GM12878 (cell line): ENCODE results near the gene PRIMPOL. TPM values are rescaled to one million over a fixed set of nuclear protein-coding genes. Genes with fewer than 3 reads are reported as not detected.

ENCODE experiments used
- BHLHE40 ChIP-seq, 2 experiments: fragments of 450-650 bp in 1 of 2; IDR thresholded peaks; 2 replicates each; pipeline ENCODE4 v1.6.1; 2011 to 2017; ENCODE audit warnings: low read depth in 2 of 2, borderline replicate concordance in 1 of 2, improper control_type of control experiment in 1 of 2, low read length in 1 of 2, mild to moderate bottlenecking in 1 of 2
- BRCA1 ChIP-seq: IDR thresholded peaks from 2 replicates; pipeline ENCODE4 v1.6.1; 2011; ENCODE audit warnings: low read depth, low read length, improper control_type of control experiment
- CREM ChIP-seq: IDR thresholded peaks from 2 replicates; pipeline ENCODE4 v1.6.1; 2014; ENCODE audit warnings: antibody characterized with exemption, low read depth
- KDM1A ChIP-seq: fragments of 200-600 bp; sonication (generic); IDR thresholded peaks from 2 replicates; pipeline ENCODE4 v1.6.1; 2016; ENCODE audit warnings: borderline replicate concordance
- NFYB ChIP-seq: IDR thresholded peaks from 2 replicates; pipeline ENCODE4 v1.6.1; 2011; ENCODE audit warnings: low read depth, mild to moderate bottlenecking, low read length, improper control_type of control experiment, moderate library complexity; ENCODE audit not compliant: insufficient read depth
- NR2F1 ChIP-seq: fragments of 450-650 bp; conservative IDR thresholded peaks from 2 replicates; pipeline ENCODE4 v1.6.1; 2017; ENCODE audit warnings: mild to moderate bottlenecking
- RCOR1 ChIP-seq: conservative IDR thresholded peaks from 2 replicates; pipeline ENCODE4 v1.6.1; 2012; ENCODE audit warnings: low read depth, low read length, improper control_type of control experiment
- RFX5 ChIP-seq: IDR thresholded peaks from 2 replicates; pipeline ENCODE4 v1.6.1; 2011; ENCODE audit warnings: low read depth, low read length, improper control_type of control experiment
- SIN3A ChIP-seq: IDR thresholded peaks from 2 replicates; pipeline ENCODE4 v1.6.1; 2012; ENCODE audit warnings: low read depth, low read length, improper control_type of control experiment
- SIX5 ChIP-seq: IDR thresholded peaks from 2 replicates; pipeline ENCODE4 v1.6.1; 2011; ENCODE audit warnings: mild to moderate bottlenecking, low read depth, low read length, moderate library complexity; ENCODE audit not compliant: severe bottlenecking
- SREBF1 ChIP-seq: IDR thresholded peaks from 2 replicates; pipeline ENCODE4 v1.6.1; 2012; ENCODE audit warnings: mild to moderate bottlenecking, low read length
- SREBF2 ChIP-seq: IDR thresholded peaks from 2 replicates; pipeline ENCODE4 v1.6.1; 2012; ENCODE audit warnings: mild to moderate bottlenecking, low read length
- SRF ChIP-seq, 2 experiments: IDR thresholded peaks; 2 replicates each; pipeline ENCODE4 v1.6.1; 2011; ENCODE audit warnings: low read depth in 2 of 2, low read length in 2 of 2, mild to moderate bottlenecking in 1 of 2, moderate library complexity in 1 of 2
- STAT1 ChIP-seq: fragments of 450-650 bp; conservative IDR thresholded peaks from 2 replicates; pipeline ENCODE4 v1.6.1; 2014; ENCODE audit warnings: antibody characterized with exemption, mild to moderate bottlenecking
- TCF12 ChIP-seq: IDR thresholded peaks from 2 replicates; pipeline ENCODE4 v1.6.1; 2011; ENCODE audit warnings: low read depth, mild to moderate bottlenecking, low read length
- TCF3 ChIP-seq: IDR thresholded peaks from 2 replicates; pipeline ENCODE4 v1.6.1; 2012; ENCODE audit warnings: low read depth, mild to moderate bottlenecking, low read length, borderline replicate concordance; ENCODE audit not compliant: insufficient read depth
- ZBED1 ChIP-seq: IDR thresholded peaks from 2 replicates; pipeline ENCODE4 v1.6.1; 2016; ENCODE audit warnings: borderline replicate concordance
- ZNF24 ChIP-seq: fragments of 450-650 bp; IDR thresholded peaks from 2 replicates; pipeline ENCODE4 v1.6.1; 2017; ENCODE audit warnings: antibody characterized with exemption, mild to moderate bottlenecking
- ZSCAN29 ChIP-seq: fragments of 450-650 bp; IDR thresholded peaks from 2 replicates; pipeline ENCODE4 v1.6.1; 2017; ENCODE audit warnings: mild to moderate bottlenecking, moderate library complexity
- polyA plus RNA-seq, 11 experiments: library from polyadenylated mRNA; depleted of rRNA in 4 of 11; unstranded in 6 of 11; stranded (reverse) in 5 of 11; fragments of >200 nt; fragmentation: Nextera tagmentation in 4 of 11; fragmentation: Illumina TruSeq in 1 of 11; extraction: Ambion mirVana in 4 of 11; extraction: Trizol in 1 of 11; gene quantifications; 1 replicate in 1 of 11; 2 replicates in 10 of 11; pipeline versions ENCODE4 v1.2.1 to v1.2.3, GENCODE V29; 2011 to 2016; ENCODE audit warnings: inconsistent platforms in 2 of 11, missing spikeins in 2 of 11, low read depth in 1 of 11
- total RNA-seq, 4 experiments: library from RNA; depleted of rRNA in 3 of 4; stranded (reverse); fragments of >200 nt in 3 of 4; fragmentation: Illumina TruSeq in 1 of 4; extraction: Trizol in 1 of 4; gene quantifications; 2 replicates each; pipeline versions ENCODE4 v1.2.1 to v1.2.3, GENCODE V29; 2013 to 2021
- TF ChIP-seq, protein P1 (sequence below): IDR thresholded peaks from 2 replicates; pipeline ENCODE4 v1.6.1; 2011; ENCODE audit warnings: borderline replicate concordance, low read depth, mild to moderate bottlenecking, moderate library complexity, mixed read lengths, low read length; ENCODE audit not compliant: insufficient read depth; ENCODE audit errors: extremely low read length
- TF ChIP-seq, protein P2 (sequence below): fragments of 450-650 bp; IDR thresholded peaks from 2 replicates; pipeline ENCODE4 v1.6.1; 2017; ENCODE audit warnings: antibody characterized with exemption, mild to moderate bottlenecking, moderate library complexity
- TF ChIP-seq, protein P3 (sequence below): fragments of 450-650 bp; formaldehyde crosslinking; IDR thresholded peaks from 2 replicates; pipeline ENCODE4 v1.5.0; 2022; ENCODE audit warnings: mild to moderate bottlenecking, missing genetic modification characterization
- TF ChIP-seq, protein P4 (sequence below): IDR thresholded peaks from 2 replicates; pipeline ENCODE4 v1.6.1; 2012; ENCODE audit warnings: low read depth, low read length, improper control_type of control experiment

Gene PRIMPOL
- total and polyA plus RNA-seq, 10 of the 15 experiments (the other 5 are each of a cell fraction or from before 2014, with no cell fraction given): 10.6 to 23.7 (median 14.0) TPM

DNA sequence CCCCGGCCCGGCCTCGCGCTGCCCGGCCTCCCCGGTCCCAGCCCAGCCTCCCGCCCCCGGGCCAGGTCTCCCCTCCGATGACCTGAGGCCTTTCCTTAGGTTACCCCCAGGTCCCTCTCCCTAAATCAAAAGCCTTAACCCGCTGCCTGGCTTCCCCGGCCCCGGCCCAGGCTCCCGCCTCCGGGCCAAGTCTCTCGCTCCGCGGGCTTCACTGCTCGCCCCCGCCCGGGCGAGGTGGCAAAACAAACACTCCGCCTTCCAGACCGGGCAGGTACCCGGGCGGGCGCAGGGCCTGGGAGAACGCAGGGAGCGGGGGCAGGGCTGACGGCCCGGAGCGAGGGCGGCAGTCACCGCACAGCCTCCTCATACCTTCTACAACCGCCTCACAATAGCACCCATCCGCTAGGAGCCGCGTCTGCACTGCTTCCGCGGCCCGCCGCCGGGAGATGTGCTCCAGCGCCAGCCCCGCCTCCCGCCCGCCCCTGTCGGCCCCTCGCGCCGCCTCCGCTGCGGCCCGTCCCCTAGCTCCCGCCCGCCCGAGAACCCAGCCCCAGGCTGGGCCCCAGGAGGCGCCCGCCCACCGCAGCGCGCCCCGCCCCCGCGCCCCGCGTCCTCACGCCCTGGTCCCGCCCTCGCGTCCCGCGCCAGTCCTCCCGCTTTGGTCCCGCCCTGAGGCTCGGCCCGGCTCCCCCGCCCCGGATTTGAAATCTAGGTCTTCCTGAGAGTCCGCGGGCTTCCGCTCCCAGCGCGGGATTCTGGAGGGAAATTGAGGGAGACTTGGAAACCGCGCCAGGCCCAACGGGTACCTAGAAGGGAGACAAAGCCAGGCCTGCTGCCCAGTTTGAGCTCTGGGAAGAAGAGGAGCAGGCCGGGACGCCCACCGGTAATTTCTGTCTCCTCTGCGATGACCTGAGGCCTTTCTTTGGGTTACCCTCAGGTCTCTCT lies at the start of gene PRIMPOL, which contains the start of gene CASP3 (continued):
- TF ChIP-seq, protein P1, sequence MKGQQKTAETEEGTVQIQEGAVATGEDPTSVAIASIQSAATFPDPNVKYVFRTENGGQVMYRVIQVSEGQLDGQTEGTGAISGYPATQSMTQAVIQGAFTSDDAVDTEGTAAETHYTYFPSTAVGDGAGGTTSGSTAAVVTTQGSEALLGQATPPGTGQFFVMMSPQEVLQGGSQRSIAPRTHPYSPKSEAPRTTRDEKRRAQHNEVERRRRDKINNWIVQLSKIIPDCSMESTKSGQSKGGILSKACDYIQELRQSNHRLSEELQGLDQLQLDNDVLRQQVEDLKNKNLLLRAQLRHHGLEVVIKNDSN: no peak
- TF ChIP-seq CREM (peak; percentile 27; the same call in 1 of the 2 replicates), STAT1 (no peak), SREBF1 (no peak), RFX5 (no peak), KDM1A (no peak), SRF (IDR thresholded peaks at IDR 0.05; ENCODE audit: low read depth in 2 of 2, low read length in 2 of 2) (no peak), SREBF2 (no peak), BHLHE40 (IDR thresholded peaks at IDR 0.05; ENCODE audit: borderline replicate concordance in 1 of 2, low read depth in 2 of 2, low read length in 1 of 2) (peak in 1 of 2 experiments; percentile 22; a peak in 1 of 4 replicates), SIX5 (no peak), BRCA1 (no peak), NR2F1 (no peak), SIN3A (peak; percentile 81), ZNF24 (no peak; the same call in 1 of the 2 replicates), ZBED1 (no peak), ZSCAN29 (no peak), TCF12 (no peak), RCOR1 (no peak), TCF3 (peak; percentile 56; the same call in 1 of the 2 replicates), NFYB (no peak)
- TF ChIP-seq, protein P2, sequence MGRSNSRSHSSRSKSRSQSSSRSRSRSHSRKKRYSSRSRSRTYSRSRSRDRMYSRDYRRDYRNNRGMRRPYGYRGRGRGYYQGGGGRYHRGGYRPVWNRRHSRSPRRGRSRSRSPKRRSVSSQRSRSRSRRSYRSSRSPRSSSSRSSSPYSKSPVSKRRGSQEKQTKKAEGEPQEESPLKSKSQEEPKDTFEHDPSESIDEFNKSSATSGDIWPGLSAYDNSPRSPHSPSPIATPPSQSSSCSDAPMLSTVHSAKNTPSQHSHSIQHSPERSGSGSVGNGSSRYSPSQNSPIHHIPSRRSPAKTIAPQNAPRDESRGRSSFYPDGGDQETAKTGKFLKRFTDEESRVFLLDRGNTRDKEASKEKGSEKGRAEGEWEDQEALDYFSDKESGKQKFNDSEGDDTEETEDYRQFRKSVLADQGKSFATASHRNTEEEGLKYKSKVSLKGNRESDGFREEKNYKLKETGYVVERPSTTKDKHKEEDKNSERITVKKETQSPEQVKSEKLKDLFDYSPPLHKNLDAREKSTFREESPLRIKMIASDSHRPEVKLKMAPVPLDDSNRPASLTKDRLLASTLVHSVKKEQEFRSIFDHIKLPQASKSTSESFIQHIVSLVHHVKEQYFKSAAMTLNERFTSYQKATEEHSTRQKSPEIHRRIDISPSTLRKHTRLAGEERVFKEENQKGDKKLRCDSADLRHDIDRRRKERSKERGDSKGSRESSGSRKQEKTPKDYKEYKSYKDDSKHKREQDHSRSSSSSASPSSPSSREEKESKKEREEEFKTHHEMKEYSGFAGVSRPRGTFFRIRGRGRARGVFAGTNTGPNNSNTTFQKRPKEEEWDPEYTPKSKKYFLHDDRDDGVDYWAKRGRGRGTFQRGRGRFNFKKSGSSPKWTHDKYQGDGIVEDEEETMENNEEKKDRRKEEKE: no peak
- TF ChIP-seq, protein P3, sequence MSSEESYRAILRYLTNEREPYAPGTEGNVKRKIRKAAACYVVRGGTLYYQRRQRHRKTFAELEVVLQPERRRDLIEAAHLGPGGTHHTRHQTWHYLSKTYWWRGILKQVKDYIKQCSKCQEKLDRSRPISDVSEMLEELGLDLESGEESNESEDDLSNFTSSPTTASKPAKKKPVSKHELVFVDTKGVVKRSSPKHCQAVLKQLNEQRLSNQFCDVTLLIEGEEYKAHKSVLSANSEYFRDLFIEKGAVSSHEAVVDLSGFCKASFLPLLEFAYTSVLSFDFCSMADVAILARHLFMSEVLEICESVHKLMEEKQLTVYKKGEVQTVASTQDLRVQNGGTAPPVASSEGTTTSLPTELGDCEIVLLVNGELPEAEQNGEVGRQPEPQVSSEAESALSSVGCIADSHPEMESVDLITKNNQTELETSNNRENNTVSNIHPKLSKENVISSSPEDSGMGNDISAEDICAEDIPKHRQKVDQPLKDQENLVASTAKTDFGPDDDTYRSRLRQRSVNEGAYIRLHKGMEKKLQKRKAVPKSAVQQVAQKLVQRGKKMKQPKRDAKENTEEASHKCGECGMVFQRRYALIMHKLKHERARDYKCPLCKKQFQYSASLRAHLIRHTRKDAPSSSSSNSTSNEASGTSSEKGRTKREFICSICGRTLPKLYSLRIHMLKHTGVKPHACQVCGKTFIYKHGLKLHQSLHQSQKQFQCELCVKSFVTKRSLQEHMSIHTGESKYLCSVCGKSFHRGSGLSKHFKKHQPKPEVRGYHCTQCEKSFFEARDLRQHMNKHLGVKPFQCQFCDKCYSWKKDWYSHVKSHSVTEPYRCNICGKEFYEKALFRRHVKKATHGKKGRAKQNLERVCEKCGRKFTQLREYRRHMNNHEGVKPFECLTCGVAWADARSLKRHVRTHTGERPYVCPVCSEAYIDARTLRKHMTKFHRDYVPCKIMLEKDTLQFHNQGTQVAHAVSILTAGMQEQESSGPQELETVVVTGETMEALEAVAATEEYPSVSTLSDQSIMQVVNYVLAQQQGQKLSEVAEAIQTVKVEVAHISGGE: no peak
- TF ChIP-seq, protein P4, sequence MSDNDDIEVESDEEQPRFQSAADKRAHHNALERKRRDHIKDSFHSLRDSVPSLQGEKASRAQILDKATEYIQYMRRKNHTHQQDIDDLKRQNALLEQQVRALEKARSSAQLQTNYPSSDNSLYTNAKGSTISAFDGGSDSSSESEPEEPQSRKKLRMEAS: peak; percentile 32; the same call in 1 of the 2 replicates
